ENCODE measurements around the gene DCP1A.

DNA sequence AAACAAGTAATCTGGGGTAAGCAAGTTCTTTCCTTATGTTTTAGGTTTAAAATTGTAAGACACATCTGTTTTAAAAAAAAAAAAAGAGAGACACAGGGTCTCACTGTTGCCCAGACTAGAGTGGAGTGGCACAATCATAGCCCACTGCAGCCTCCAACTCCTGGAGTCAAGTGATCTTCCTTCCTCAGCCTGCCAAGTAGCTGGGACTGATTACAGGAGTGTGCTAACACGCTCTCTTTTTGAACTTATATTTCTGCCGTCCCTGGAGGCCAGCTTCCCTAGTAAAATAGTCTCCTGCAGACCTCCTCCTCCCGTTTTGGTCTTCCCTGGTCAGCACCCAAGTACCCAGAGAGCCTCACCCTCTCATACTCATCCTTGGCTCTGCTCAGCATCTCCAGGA is 35.5 kb downstream of the DCP1A start:
- no peak for TF ChIP-seq CTCF (IDR thresholded peaks at IDR 0.05)
- TF ChIP-seq POLR2A (IDR thresholded peaks at IDR 0.05) = no peak
